Vagina (tissue), 2 donors: Measurements from ENCODE around the gene PTPRN.

Experiments used
- CTCF ChIP-seq, 3 experiments: fragments of 450-650 bp in 2 of 3; fragments of 200-600 bp in 1 of 3; sonication (generic) in 1 of 3; IDR thresholded peaks; one replicate each; pipeline ENCODE4 v1.5.1; 2017 to 2019; ENCODE audit warnings: antibody characterized with exemption in 3 of 3, mild to moderate bottlenecking in 2 of 3, moderate library complexity in 2 of 3
- POLR2A ChIP-seq, 2 donors: fragments of 450-650 bp; IDR thresholded peaks; one replicate each; pipeline ENCODE4 v1.6.1; 2017; ENCODE audit warnings: antibody characterized with exemption in 2 of 2, mild to moderate bottlenecking in 2 of 2, moderate library complexity in 2 of 2

GRCh38 chr2:219273937-219274336, 35.3 kb downstream of the PTPRN start:
- TF ChIP-seq CTCF (IDR thresholded peaks at IDR 0.05) (no peak), POLR2A (IDR thresholded peaks at IDR 0.05) (no peak)
